Measurements from ENCODE around the gene FAM20C. TPM values are rescaled to one million over a fixed set of nuclear protein-coding genes. Genes with fewer than 3 reads are reported as not detected.

The FAM20C gene
- total RNA-seq, 4 donors from 2014 or later, result 43.0 to 112 (median 44.0) TPM

GRCh38 chr7:248732-249435 is 56.5 kb downstream of the FAM20C start:
- Histone ChIP-seq H3K36me3 (peaks cover 0 to 88% (median 0%) of the 10 kb centered on the region in 3 donors), H3K27me3 (no peaks in the 10 kb centered on the region), H3K4me3 (no peak overlapping the region), H3K4me1 (peaks cover 0 to 20% (median 3%) of the 10 kb centered on the region in 4 donors), H3K9me3 (no peaks in the 10 kb centered on the region), H3K27ac (no peak overlapping the region)
- DNase-seq (ENCODE audit: low spot score in 2 of 2), result no peak
- 83 to 91% methylated on average over 20 of the region's 20 CpGs for WGBS, 2 donors
- TF ChIP-seq EP300 (IDR thresholded peaks at IDR 0.05) (no peak), POLR2A (IDR thresholded peaks at IDR 0.05) (no peak), CTCF (IDR thresholded peaks at IDR 0.05) (no peak)

GRCh38 chr7:249989-250388 is 57.6 kb downstream of the FAM20C start:
- Histone ChIP-seq H3K27me3 (no peaks in the 10 kb centered on the region), H3K9me3 (no peaks in the 10 kb centered on the region), H3K27ac (no peak overlapping the region), H3K4me3 (no peak overlapping the region), H3K36me3 (peaks cover 0 to 99% (median 0%) of the 10 kb centered on the region in 3 donors), H3K4me1 (peaks cover 0 to 9% (median 0%) of the 10 kb centered on the region in 4 donors)
- no peak for DNase-seq (ENCODE audit: low spot score in 2 of 2)
- TF ChIP-seq POLR2A (IDR thresholded peaks at IDR 0.05), result no peak
- no peak for TF ChIP-seq EP300 (IDR thresholded peaks at IDR 0.05)
- TF ChIP-seq CTCF (IDR thresholded peaks at IDR 0.05), result no peak
- WGBS, 2 donors, result 86 to 87% methylated on average over 12 of the region's 12 CpGs

- no peak for TF ChIP-seq EP300 (IDR thresholded peaks at IDR 0.05)
- no peak for TF ChIP-seq CTCF (IDR thresholded peaks at IDR 0.05)
- TF ChIP-seq POLR2A (IDR thresholded peaks at IDR 0.05), result no peak
- no peaks in the 10 kb centered on the region for H3K9me3 ChIP-seq
- H3K4me3 ChIP-seq, result no peak overlapping the region
- 89 to 93% methylated on average over 14 to 15 of the region's 15 CpGs for WGBS, 2 donors
- H3K36me3 ChIP-seq, result peaks cover 0 to 100% (median 0%) of the 10 kb centered on the region in 3 donors
- peaks cover 0 to 4% (median 0%) of the 10 kb centered on the region in 4 donors for H3K4me1 ChIP-seq
- no peak for DNase-seq (ENCODE audit: low spot score in 2 of 2)
- H3K27me3 ChIP-seq, result no peaks in the 10 kb centered on the region
- no peak overlapping the region for H3K27ac ChIP-seq
Observed at GRCh38 chr7:250523-250922, 58.2 kb downstream of the FAM20C start.

GRCh38 chr7:251005-251404 is 58.6 kb downstream of the FAM20C start:
- Histone ChIP-seq H3K36me3 (peaks cover 0 to 100% (median 0%) of the 10 kb centered on the region in 3 donors), H3K27me3 (no peaks in the 10 kb centered on the region), H3K9me3 (no peaks in the 10 kb centered on the region), H3K4me3 (no peak overlapping the region), H3K4me1 (no peaks in the 10 kb centered on the region), H3K27ac (no peak overlapping the region)
- TF ChIP-seq EP300 (IDR thresholded peaks at IDR 0.05) (no peak), CTCF (IDR thresholded peaks at IDR 0.05) (no peak), POLR2A (IDR thresholded peaks at IDR 0.05) (no peak)
- DNase-seq (ENCODE audit: low spot score in 2 of 2), result no peak
- 87 to 99% methylated on average over 13 to 20 of the region's 20 CpGs for WGBS, 2 donors

GRCh38 chr7:251446-252175 is 59.2 kb downstream of the FAM20C start:
- no peaks in the 10 kb centered on the region for H3K9me3 ChIP-seq
- WGBS, 2 donors, result 85 to 88% methylated on average over 21 of the region's 21 CpGs
- peaks cover 0 to 100% (median 3%) of the 10 kb centered on the region in 3 donors for H3K36me3 ChIP-seq
- no peak for DNase-seq (ENCODE audit: low spot score in 2 of 2)
- TF ChIP-seq CTCF (IDR thresholded peaks at IDR 0.05) (no peak), EP300 (IDR thresholded peaks at IDR 0.05) (no peak)
- no peak overlapping the region for H3K27ac ChIP-seq
- H3K27me3 ChIP-seq, result no peaks in the 10 kb centered on the region
- H3K4me3 ChIP-seq, result no peak overlapping the region
- H3K4me1 ChIP-seq, result no peaks in the 10 kb centered on the region
